GM12878 (cell line): ENCODE measurements around the gene KMT2E. TPM values are rescaled to one million over a fixed set of nuclear protein-coding genes. Genes with fewer than 3 reads are reported as not detected.

Experiments
- ATAC-seq: fragments of 200-7000 bp; cut with Tn5 transposase; 3 replicates; pipeline ENCODE4 v1.9.1; 2020; ENCODE audit warnings: mild to moderate bottlenecking, moderate library complexity
- BruUV-seq: library from RNA; stranded (reverse); fragments of 400-500 nt; replicated peaks from 2 replicates; lab custom pipeline; 2021; lab: Mats Ljungman, UMichigan
- CTCF ChIA-PET: fragments of 300-600 bp; sonication (Branson Sonifier 250); formaldehyde crosslinking; extraction: SDS; loops from one replicate; lab custom pipeline; 2021; ENCODE audit warnings: inconsistent platforms; lab: Yijun Ruan, JAX
- POLR2A ChIA-PET: fragments of 350-600 bp; formaldehyde crosslinking; extraction: SDS; loops from one replicate; lab custom pipeline; 2021; ENCODE audit warnings: inconsistent platforms; lab: Charles Lee
- RAD21 ChIA-PET: fragments of 300-600 bp; sonication (Branson Sonifier 250); formaldehyde crosslinking; loops from one replicate; lab custom pipeline; 2023; ENCODE audit warnings: antibody characterized with exemption; ENCODE audit not compliant: unreplicated experiment; lab: Charles Lee
- SMC1A ChIA-PET: fragments of 300-600 bp; sonication (Branson Sonifier 250); formaldehyde crosslinking; loops from one replicate; lab custom pipeline; 2023; ENCODE audit not compliant: unreplicated experiment, uncharacterized antibody; lab: Charles Lee
- DNase-seq: peaks from one replicate; pipeline ENCODE4 v3.0.0-alpha.2; 2011; ENCODE audit warnings: low read depth, low spot score
- FAIRE-seq: peaks from 3 replicates; lab custom pipeline; 2011; peaks lifted over from hg19 to GRCh38; lab: Jason Lieb, UNC
- H2AFZ ChIP-seq: 2 replicates; pipeline ENCODE4 v1.6.0; 2011; ENCODE audit warnings: low read depth, low read length, control low read depth; ENCODE audit not compliant: control insufficient read depth
- H3K27ac ChIP-seq: 2 replicates; pipeline ENCODE4 v1.5.1; 2011; ENCODE audit warnings: control low read depth; ENCODE audit not compliant: control insufficient read depth, insufficient read depth
- H3K27me3 ChIP-seq, 2 experiments: replicated peaks in 1 of 2; 2 replicates each; pipeline versions ENCODE4 v1.6.0 to v1.6.1; 2011; ENCODE audit warnings: low read length in 1 of 2; ENCODE audit not compliant: control insufficient read depth in 2 of 2, insufficient read depth in 2 of 2
- H3K36me3 ChIP-seq, 2 experiments: 2 replicates each; pipeline ENCODE4 v1.5.1; 2011; ENCODE audit warnings: low read length in 1 of 2; ENCODE audit not compliant: control insufficient read depth in 2 of 2, insufficient read depth in 2 of 2
- H3K4me1 ChIP-seq: 2 replicates; pipeline ENCODE4 v1.6.1; 2011; ENCODE audit warnings: mild to moderate bottlenecking, low read length, moderate library complexity, mixed read lengths; ENCODE audit not compliant: control insufficient read depth, insufficient read depth
- H3K4me2 ChIP-seq: 2 replicates; pipeline ENCODE4 v1.6.0; 2011; ENCODE audit warnings: control low read depth; ENCODE audit not compliant: control insufficient read depth, insufficient read depth
- H3K4me3 ChIP-seq: fragments of 200-600 bp; sonication (generic); 2 replicates; pipeline ENCODE4 v1.5.1; 2016
- H3K79me2 ChIP-seq: 2 replicates; pipeline ENCODE4 v1.6.0; 2011; ENCODE audit warnings: low read length; ENCODE audit not compliant: control insufficient read depth, insufficient read depth
- H3K9ac ChIP-seq: 2 replicates; pipeline ENCODE4 v1.8.0; 2011; ENCODE audit warnings: low read length, control low read depth, mixed read lengths; ENCODE audit not compliant: control insufficient read depth, insufficient read depth
- H3K9me3 ChIP-seq: replicated peaks from 3 replicates; pipeline ENCODE4 v1.5.1; 2011; ENCODE audit warnings: mild to moderate bottlenecking, low read length; ENCODE audit not compliant: control insufficient read depth, insufficient read depth
- H4K20me1 ChIP-seq: 2 replicates; pipeline ENCODE4 v1.6.0; 2011; ENCODE audit not compliant: control insufficient read depth, insufficient read depth
- CREM ChIP-seq: IDR thresholded peaks from 2 replicates; pipeline ENCODE4 v1.6.1; 2014; ENCODE audit warnings: antibody characterized with exemption, low read depth
- HDAC6 ChIP-seq: fragments of 200-600 bp; sonication (generic); IDR thresholded peaks from one replicate; pipeline ENCODE4 v1.8.0; 2017; ENCODE audit warnings: antibody characterized with exemption; ENCODE audit not compliant: unreplicated experiment
- JUND ChIP-seq: IDR thresholded peaks from 2 replicates; pipeline ENCODE4 v1.6.1; 2012; ENCODE audit warnings: low read depth, mild to moderate bottlenecking, low read length, improper control_type of control experiment, moderate library complexity
- MEF2A ChIP-seq: IDR thresholded peaks from 2 replicates; pipeline ENCODE4 v1.6.1; 2011; ENCODE audit warnings: low read depth, mild to moderate bottlenecking, low read length, moderate library complexity; ENCODE audit not compliant: insufficient read depth
- TCF12 ChIP-seq: IDR thresholded peaks from 2 replicates; pipeline ENCODE4 v1.6.1; 2011; ENCODE audit warnings: low read depth, mild to moderate bottlenecking, low read length
- TCF3 ChIP-seq: IDR thresholded peaks from 2 replicates; pipeline ENCODE4 v1.6.1; 2012; ENCODE audit warnings: low read depth, mild to moderate bottlenecking, low read length, borderline replicate concordance; ENCODE audit not compliant: insufficient read depth
- WRNIP1 ChIP-seq: IDR thresholded peaks from 2 replicates; pipeline ENCODE4 v1.6.1; 2011; ENCODE audit warnings: low read depth, low read length, improper control_type of control experiment, borderline replicate concordance
- YY1 ChIP-seq: IDR thresholded peaks from 2 replicates; pipeline ENCODE4 v1.6.1; 2011; ENCODE audit warnings: low read depth, mild to moderate bottlenecking, low read length
- ZBED1 ChIP-seq: IDR thresholded peaks from 2 replicates; pipeline ENCODE4 v1.6.1; 2016; ENCODE audit warnings: borderline replicate concordance
- WGBS: methylation state at CpG from one replicate; pipeline ENCODE4 v1.1.6; 2016; ENCODE audit warnings: low lambda C conversion rate; ENCODE audit not compliant: insufficient replicate concordance, insufficient coverage; ENCODE audit errors: missing lambda C conversion rate; 5-methylcytosine and 5-hydroxymethylcytosine counted together
- in situ Hi-C: fragments of 300-500 bp; cut with MboI; formaldehyde crosslinking; loops from 9 replicates; pipeline ENCODE4 v1.14.3; 2018; ENCODE audit warnings: mixed read lengths
- intact Hi-C: fragments of 100-400 bp; cut with micrococcal nuclease; formaldehyde crosslinking; loops from one replicate; pipeline ENCODE4 v1.14.2; 2022; ENCODE audit not compliant: unreplicated experiment
- polyA plus RNA-seq, 11 experiments: library from polyadenylated mRNA; depleted of rRNA in 4 of 11; unstranded in 6 of 11; stranded (reverse) in 5 of 11; fragments of >200 nt; fragmentation: Nextera tagmentation in 4 of 11; fragmentation: Illumina TruSeq in 1 of 11; extraction: Ambion mirVana in 4 of 11; extraction: Trizol in 1 of 11; gene quantifications; 1 replicate in 1 of 11; 2 replicates in 10 of 11; pipeline versions ENCODE4 v1.2.1 to v1.2.3, GENCODE V29; 2011 to 2016; ENCODE audit warnings: inconsistent platforms in 2 of 11, missing spikeins in 2 of 11, low read depth in 1 of 11
- total RNA-seq, 4 experiments: library from RNA; depleted of rRNA in 3 of 4; stranded (reverse); fragments of >200 nt in 3 of 4; fragmentation: Illumina TruSeq in 1 of 4; extraction: Trizol in 1 of 4; gene quantifications; 2 replicates each; pipeline versions ENCODE4 v1.2.1 to v1.2.3, GENCODE V29; 2013 to 2021

KMT2E gene
- total and polyA plus RNA-seq, 10 of the 15 experiments (the other 5 are each of a cell fraction or from before 2014, with no cell fraction given) = 13.2 to 68.1 (median 34.1) TPM

GRCh38 chr7:104982308-104983075, 31.5 kb upstream of the KMT2E start:
- Histone ChIP-seq H3K79me2 (peaks cover 54% of the 10 kb centered on the region), H3K27ac (peak overlapping the region; percentile 98), H3K4me3 (peak overlapping the region; percentile 75), H4K20me1 (no peaks in the 10 kb centered on the region), H3K9ac (peak overlapping the region; percentile 95), H3K4me1 (peaks cover 14% of the 10 kb centered on the region; the same call in 1 of the 2 replicates), H3K4me2 (peak overlapping the region; percentile 85), H3K36me3 (peaks cover 0 to 4% of the 10 kb centered on the region in 2 experiments; a peak in 2 of 4 replicates), H3K9me3 (no peaks in the 10 kb centered on the region), H3K27me3 (no peaks in the 10 kb centered on the region), H2AFZ (no peak overlapping the region)
- ChIA-PET SMC1A (interaction anchor here (0.8 to 15.6 kb wide), 42 partner anchors 10 to 604 kb away, joined by 3 to 270 read pairs (median 6); partner anchors contain the start of gene KMT2E), RAD21 (interaction anchor here (0.7 to 7.7 kb wide), 34 partner anchors 10 to 611 kb away, joined by 3 to 147 read pairs (median 8); partner anchors contain the start of gene RINT1), CTCF (interaction anchor here (0.9 to 8.8 kb wide), 45 partner anchors 8 to 608 kb away, joined by 3 to 200 read pairs (median 7); partner anchors contain the start of gene KMT2E), POLR2A (interaction anchor here (0.9 to 8.3 kb wide), 12 partner anchors 24 to 62 kb away, joined by 3 to 83 read pairs (median 4); partner anchors contain the start of gene KMT2E)
- DNase-seq = no peak
- in situ Hi-C loops = no loop called here
- intact Hi-C loops = loop anchor here (2.0 to 10.0 kb wide), 3 partner anchors 120 to 442 kb away; no protein-coding TSS in a partner anchor
- ATAC-seq = peak; percentile 4; the same call in 1 of the 3 replicates
- 50% methylated on average over 5 of the region's 5 CpGs for WGBS
- FAIRE-seq = no peak
- TF ChIP-seq WRNIP1 (no peak), JUND (no peak), ZBED1 (0 out of 2 replicates have a peak, but pooled peaks have one; percentile 30), TCF3 (peak; percentile 65; the same call in 1 of the 2 replicates), HDAC6 (no peak), MEF2A (no peak), YY1 (0 out of 2 replicates have a peak, but pooled peaks have one; percentile 29), TCF12 (peak; percentile 85), CREM (peak; percentile 10; the same call in 1 of the 2 replicates)
- no TSS peak for BruUV-seq
